Measurements from ENCODE around the gene PLET1. TPM values are rescaled to one million over a fixed set of nuclear protein-coding genes. Genes with fewer than 3 reads are reported as not detected.

The PLET1 gene
- total and polyA plus RNA-seq, 2 of the 4 experiments (the other 2 are of a cell fraction), result not detected

DNA sequence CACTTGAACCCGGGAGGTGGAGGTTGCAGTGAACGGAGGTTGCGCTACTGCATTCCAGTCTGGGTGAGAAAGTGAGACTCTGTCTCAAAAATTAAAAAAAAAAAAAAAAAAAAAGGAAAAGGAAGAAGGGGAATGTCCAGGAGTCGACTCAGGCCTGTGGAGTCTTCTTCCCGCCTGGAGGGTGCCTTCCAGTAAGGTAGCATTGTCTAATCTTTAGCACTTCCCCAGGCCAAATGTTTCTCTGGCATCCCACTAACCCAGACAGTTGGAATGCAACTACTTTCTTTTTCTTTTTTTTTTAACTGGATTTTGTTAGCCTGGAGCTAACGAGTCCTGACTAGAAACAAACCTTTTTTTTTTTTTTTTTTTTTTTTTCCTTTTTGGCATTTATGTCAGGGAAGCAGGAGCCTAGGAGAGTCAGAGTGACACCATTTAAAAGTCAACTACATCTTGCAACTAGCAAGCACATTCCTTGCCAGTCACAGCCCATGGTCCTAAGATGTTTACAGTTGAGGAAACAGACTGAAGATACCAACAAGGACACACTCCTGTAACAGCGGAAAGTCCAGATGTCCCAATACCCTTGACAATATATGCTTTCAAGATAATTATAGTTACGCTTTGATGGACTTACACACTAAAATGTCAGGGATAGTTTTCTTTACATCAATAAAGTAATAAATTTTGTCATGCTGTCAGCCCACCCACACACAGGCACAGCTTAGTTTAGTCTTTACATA is 10.6 kb downstream of the PLET1 start:
- Histone ChIP-seq H3K79me1 (ENCODE audit: low read depth in 1 of 2, low read length in 2 of 2) (peaks cover 0 to 8% of the 10 kb centered on the region in 2 experiments; a peak in 1 of 4 replicates), H3K4me2 (ENCODE audit: low read depth, low read length) (no peak overlapping the region), H4K5ac (ENCODE audit: low read depth, low read length) (no peak overlapping the region), H3K27me3 (ENCODE audit: control insufficient read depth, insufficient read depth, low read length) (no peaks in the 10 kb centered on the region), H2BK20ac (ENCODE audit: low read depth, low read length) (no peak overlapping the region), H2AFZ (replicated peaks; ENCODE audit: low read length, poor library complexity) (no peak overlapping the region), H2AK5ac (ENCODE audit: low read depth, low read length) (no peak overlapping the region; the same call in 1 of the 2 replicates), H4K91ac (ENCODE audit: insufficient read depth, low read depth, low read length) (no peak overlapping the region), H3K23ac (ENCODE audit: low read depth, low read length) (no peak overlapping the region), H3K4me3 (ENCODE audit: insufficient read depth, low read depth, low read length) (no peak overlapping the region), H3K14ac (replicated peaks; ENCODE audit: low read depth, low read length) (peak overlapping the region; percentile 47; the same call in 1 of the 2 replicates), H3K4me1 (ENCODE audit: control insufficient read depth, insufficient read depth, low read length) (peaks cover 5% of the 10 kb centered on the region), H2BK5ac (ENCODE audit: low read depth, low read length, poor library complexity, severe bottlenecking) (no peak overlapping the region), H2AK9ac (replicated peaks; ENCODE audit: low read depth, low read length, poor library complexity) (no peak overlapping the region), H3K9ac (ENCODE audit: low read depth, low read length) (no peak overlapping the region), H2BK15ac (ENCODE audit: low read depth, low read length) (no peak overlapping the region; the same call in 2 of the 3 replicates), H4K8ac (ENCODE audit: low read depth in 2 of 2, low read length in 2 of 2) (no peak overlapping the region), H3K9me3 (ENCODE audit: control insufficient read depth, insufficient read depth, low read length) (no peaks in the 10 kb centered on the region; the same call in 1 of the 2 replicates), H3K18ac (ENCODE audit: low read depth, low read length) (no peak overlapping the region), H3K36me3 (ENCODE audit: control insufficient read depth, insufficient read depth, low read length) (no peaks in the 10 kb centered on the region), H2BK120ac (ENCODE audit: low read depth, low read length) (no peak overlapping the region), H3K4ac (ENCODE audit: low read depth, low read length) (no peak overlapping the region), H3K27ac (ENCODE audit: insufficient read depth, low read length) (no peak overlapping the region), H4K20me1 (ENCODE audit: insufficient read depth, low read length) (no peaks in the 10 kb centered on the region), H3K56ac (ENCODE audit: extremely low read depth, insufficient read depth, low read length) (no peak overlapping the region), H3K9me1 (ENCODE audit: insufficient read depth, low read length) (peaks cover 16% of the 10 kb centered on the region)
- intact Hi-C loops (cut with micrococcal nuclease) (no loop called here), in situ Hi-C loops (cut with MboI; ENCODE audit: low sequenced_read_pairs) (no loop called here), dilution Hi-C loops (cut with HindIII; ENCODE audit: low sequenced_read_pairs, unreplicated experiment) (no loop called here)
- BruUV-seq (replicated peaks), result no TSS peak
- ChIA-PET CTCF (no interaction called here), POLR2A (ENCODE audit: unreplicated experiment) (no interaction called here)
- WGBS, 2 experiments (ENCODE audit: extremely low coverage in 2 of 2, insufficient read length in 1 of 2), result no CpG with 5 or more reads among the region's 8 CpGs
- TF ChIP-seq RCOR1 (IDR thresholded peaks at IDR 0.05; ENCODE audit: insufficient replicate concordance, low read length) (no peak), BHLHE40 (IDR thresholded peaks at IDR 0.05; ENCODE audit: low read depth, low read length) (no peak), NFE2L2 (IDR thresholded peaks at IDR 0.05; ENCODE audit: low read depth, low read length) (no peak), MAFK (IDR thresholded peaks at IDR 0.05; ENCODE audit: low read depth, low read length) (no peak), CHD1 (IDR thresholded peaks at IDR 0.05; ENCODE audit: low read depth, low read length) (no peak), MAZ (IDR thresholded peaks at IDR 0.05; ENCODE audit: borderline replicate concordance, low read depth, low read length) (no peak), RAD21 (IDR thresholded peaks at IDR 0.05; ENCODE audit: low read length) (no peak), MXI1 (IDR thresholded peaks at IDR 0.05; ENCODE audit: borderline replicate concordance, low read depth, low read length) (no peak)
- TF ChIP-seq, protein P1, sequence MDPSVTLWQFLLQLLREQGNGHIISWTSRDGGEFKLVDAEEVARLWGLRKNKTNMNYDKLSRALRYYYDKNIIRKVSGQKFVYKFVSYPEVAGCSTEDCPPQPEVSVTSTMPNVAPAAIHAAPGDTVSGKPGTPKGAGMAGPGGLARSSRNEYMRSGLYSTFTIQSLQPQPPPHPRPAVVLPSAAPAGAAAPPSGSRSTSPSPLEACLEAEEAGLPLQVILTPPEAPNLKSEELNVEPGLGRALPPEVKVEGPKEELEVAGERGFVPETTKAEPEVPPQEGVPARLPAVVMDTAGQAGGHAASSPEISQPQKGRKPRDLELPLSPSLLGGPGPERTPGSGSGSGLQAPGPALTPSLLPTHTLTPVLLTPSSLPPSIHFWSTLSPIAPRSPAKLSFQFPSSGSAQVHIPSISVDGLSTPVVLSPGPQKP (IDR thresholded peaks at IDR 0.05; ENCODE audit: borderline replicate concordance, low read depth, low read length), result no peak
- DNase-seq (no peak), ATAC-seq (ENCODE audit: low read depth) (peak; percentile 25; the same call in 1 of the 2 replicates)
